NT2/D1 (cell line): Measurements from ENCODE around the gene DOCK3.
"Not testable (repeated sequence)": the region's sequence is repeated elsewhere in the genome, so short reads cannot be mapped to it uniquely, and the experiment has no call there.

Experiments used
- DNase-seq: peaks from one replicate; pipeline ENCODE4 v3.0.0-alpha.2; 2011; ENCODE audit warnings: low read depth, low spot score
- H3K27me3 ChIP-seq: 2 replicates; pipeline ENCODE4 v1.6.0; 2011; ENCODE audit warnings: mild to moderate bottlenecking; ENCODE audit not compliant: insufficient read length, insufficient read depth
- H3K36me3 ChIP-seq: 2 replicates; pipeline ENCODE4 v1.6.1; 2011; ENCODE audit warnings: mild to moderate bottlenecking, low read length, mixed read lengths; ENCODE audit not compliant: insufficient read depth, insufficient read length
- H3K4me1 ChIP-seq: 2 replicates; pipeline ENCODE4 v1.5.1; 2011; ENCODE audit not compliant: insufficient read depth, insufficient read length
- H3K4me3 ChIP-seq: 2 replicates; pipeline ENCODE4 v1.5.1; 2011; ENCODE audit warnings: low read depth; ENCODE audit not compliant: insufficient read length
- H3K9ac ChIP-seq: 2 replicates; pipeline ENCODE4 v1.6.0; 2011; ENCODE audit warnings: low read depth; ENCODE audit not compliant: insufficient read length
- H3K9me3 ChIP-seq: 2 replicates; pipeline ENCODE4 v1.5.1; 2011; ENCODE audit warnings: mild to moderate bottlenecking, low read length; ENCODE audit not compliant: insufficient read depth
- SUZ12 ChIP-seq: IDR thresholded peaks from 2 replicates; pipeline ENCODE4 v1.6.1; 2011; ENCODE audit not compliant: insufficient read length, insufficient read depth; ENCODE audit errors: extremely low read depth
- YY1 ChIP-seq: IDR thresholded peaks from 2 replicates; pipeline ENCODE4 v1.6.1; 2011; ENCODE audit not compliant: insufficient read length, insufficient read depth
- ZNF274 ChIP-seq: IDR thresholded peaks from 2 replicates; pipeline ENCODE4 v1.6.1; 2011; ENCODE audit warnings: mild to moderate bottlenecking, low read depth, low read length

DOCK3 gene

DNA sequence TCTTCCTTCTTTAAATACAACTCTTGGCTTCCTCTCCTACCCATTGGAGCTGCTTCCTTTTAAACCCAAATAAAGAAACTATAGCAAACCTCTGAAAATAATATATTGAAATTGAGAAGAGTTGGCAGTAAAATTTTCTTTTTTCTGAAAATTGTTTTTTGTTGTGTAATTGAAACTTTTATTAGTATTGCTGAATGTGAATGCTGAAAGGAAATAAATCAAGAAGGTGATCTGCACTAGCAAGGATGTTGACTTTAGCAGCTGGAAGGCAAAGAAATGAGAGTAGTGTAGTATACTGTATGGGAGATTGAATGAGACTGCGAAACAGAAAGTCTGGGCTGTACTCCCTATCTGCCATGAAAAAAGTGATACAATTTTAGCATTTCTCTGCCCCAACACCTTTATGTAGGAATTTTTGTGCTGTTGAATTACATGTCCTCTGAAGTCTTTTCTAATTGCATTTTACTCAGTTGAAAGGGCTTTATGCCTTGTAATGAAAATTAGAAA is 166.3 kb downstream of the DOCK3 start:
- Histone ChIP-seq H3K9me3 (peaks cover 7% of the 10 kb centered on the region), H3K4me3 (no peak overlapping the region), H3K27me3 (no peaks in the 10 kb centered on the region), H3K9ac (no peak overlapping the region), H3K4me1 (no peaks in the 10 kb centered on the region), H3K36me3 (no peaks in the 10 kb centered on the region)
- no peak for DNase-seq
- no peak for TF ChIP-seq ZNF274
- no peak for TF ChIP-seq YY1
- no peak for TF ChIP-seq SUZ12

DNA sequence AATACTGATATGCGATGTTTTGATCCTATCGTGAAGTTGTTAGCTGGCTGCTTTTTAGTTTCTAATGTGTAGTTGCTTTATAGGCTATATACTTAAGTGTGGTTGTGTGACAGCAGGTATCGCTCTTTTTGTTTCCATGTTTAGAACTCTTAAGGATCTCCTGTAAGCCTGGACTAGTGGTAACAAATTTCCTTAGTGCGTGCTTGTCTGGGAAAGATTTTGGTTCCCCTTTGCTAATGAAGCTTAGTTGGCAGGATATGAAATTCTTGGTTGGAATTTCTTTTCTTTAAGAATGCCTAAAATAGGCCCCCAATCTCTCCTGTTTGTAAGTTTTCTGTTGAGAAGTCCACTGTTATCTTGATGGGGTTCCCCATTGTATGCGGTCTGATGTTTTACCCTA is 173.6 kb downstream of the DOCK3 start:
- Histone ChIP-seq H3K4me3 (no peak overlapping the region), H3K27me3 (no peaks in the 10 kb centered on the region), H3K36me3 (no peaks in the 10 kb centered on the region), H3K4me1 (no peaks in the 10 kb centered on the region), H3K9ac (no peak overlapping the region), H3K9me3 (peaks cover 30% of the 10 kb centered on the region)
- TF ChIP-seq SUZ12 (no peak), YY1 (no peak)
- DNase-seq = no peak

DNA sequence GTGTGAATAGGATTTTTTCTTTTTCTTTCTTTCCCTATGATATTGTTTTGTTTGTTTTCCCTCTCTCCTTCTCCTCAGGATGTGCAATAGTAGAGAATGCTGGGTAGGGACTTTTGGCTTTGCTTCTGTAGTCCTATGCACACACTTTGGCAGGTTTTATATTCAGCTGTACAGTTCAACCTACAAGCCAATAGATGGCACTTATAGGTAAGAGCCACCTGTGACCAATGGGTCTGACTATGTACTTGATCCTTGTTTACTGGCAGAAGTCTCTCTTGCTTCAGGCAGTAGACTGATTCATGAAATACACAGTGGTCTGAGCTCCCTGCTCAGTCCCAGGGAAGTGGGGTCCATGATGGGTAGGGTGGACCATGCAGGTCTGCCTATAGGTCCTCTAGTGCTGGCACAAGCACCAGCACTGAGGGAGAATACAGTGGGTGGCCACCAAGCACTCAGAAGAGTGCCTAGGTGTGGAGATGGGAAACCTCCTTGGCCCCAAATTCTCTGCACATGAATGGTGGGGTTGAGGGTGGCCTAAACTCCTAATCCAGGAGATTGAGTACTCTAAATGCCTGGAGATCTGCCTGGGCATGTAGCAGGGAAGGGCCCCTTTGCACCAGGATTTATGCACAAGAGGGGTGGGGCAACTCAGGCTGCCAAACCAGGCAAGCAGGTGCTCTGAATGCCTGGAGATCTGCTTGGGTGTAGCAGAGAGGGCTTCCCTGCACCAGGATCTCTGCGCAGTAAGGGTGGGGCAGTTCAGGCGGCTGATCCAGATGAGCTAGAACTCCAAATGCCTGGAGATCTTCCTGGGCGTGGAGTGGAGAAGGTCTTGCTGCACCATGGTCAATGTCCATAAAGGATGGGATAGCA is 176.1 kb downstream of the DOCK3 start:
- no peak overlapping the region for H3K4me3 ChIP-seq
- TF ChIP-seq ZNF274 (no peak), SUZ12 (no peak), YY1 (no peak)
- peaks cover 30% of the 10 kb centered on the region for H3K9me3 ChIP-seq
- no peaks in the 10 kb centered on the region for H3K27me3 ChIP-seq
- H3K4me1 ChIP-seq = no peaks in the 10 kb centered on the region
- DNase-seq = no peak
- H3K9ac ChIP-seq = no peak overlapping the region
- H3K36me3 ChIP-seq = no peaks in the 10 kb centered on the region

DNA sequence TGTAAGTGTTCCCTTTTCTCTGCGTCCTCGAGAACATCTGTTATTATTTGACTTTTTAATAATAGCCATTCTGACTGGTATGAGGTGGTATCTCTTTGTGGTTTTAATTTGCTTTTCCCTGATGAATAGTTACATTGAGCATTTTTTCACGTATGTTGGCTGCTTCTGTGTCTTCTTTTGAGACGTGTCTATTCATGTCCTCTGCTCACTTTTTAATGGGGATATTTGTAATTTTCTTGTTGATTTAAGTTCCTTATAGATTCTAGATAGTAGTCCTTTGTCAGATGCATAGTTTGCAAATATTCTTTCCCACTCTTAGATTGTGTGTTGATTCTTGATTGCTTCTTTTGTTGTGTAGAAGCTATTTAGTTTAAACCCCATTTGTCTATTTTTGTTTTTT is 179.2 kb downstream of the DOCK3 start:
- no peak overlapping the region for H3K4me3 ChIP-seq
- TF ChIP-seq ZNF274 = no peak
- TF ChIP-seq YY1 = no peak
- TF ChIP-seq SUZ12 = no peak
- H3K9ac ChIP-seq = no peak overlapping the region
- no peaks in the 10 kb centered on the region for H3K27me3 ChIP-seq
- H3K9me3 ChIP-seq = peaks cover 13% of the 10 kb centered on the region
- DNase-seq = no peak
- H3K36me3 ChIP-seq = no peaks in the 10 kb centered on the region
- H3K4me1 ChIP-seq = no peaks in the 10 kb centered on the region

DNA sequence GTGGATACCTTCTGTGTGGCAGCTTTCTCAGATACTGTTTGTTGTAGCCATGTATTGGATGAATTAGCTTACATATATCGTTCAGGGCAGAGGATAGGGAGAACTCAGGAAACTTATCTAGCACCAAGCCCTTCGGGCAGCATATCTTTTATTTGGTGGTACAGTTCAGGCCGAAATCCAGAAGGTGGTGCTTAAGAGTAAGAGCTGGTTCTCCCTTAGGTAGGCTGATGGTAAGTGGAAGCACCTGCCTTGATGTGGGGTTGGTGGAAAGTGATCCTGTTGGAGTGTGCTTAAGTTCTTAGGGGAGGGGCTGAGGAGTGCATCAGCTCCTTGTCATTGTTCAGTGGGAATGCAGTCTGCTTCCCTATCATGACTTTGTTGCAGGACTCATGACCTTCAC is 187.5 kb downstream of the DOCK3 start:
- H3K27me3 ChIP-seq = no peaks in the 10 kb centered on the region
- H3K4me1 ChIP-seq = no peaks in the 10 kb centered on the region
- no peak overlapping the region for H3K4me3 ChIP-seq
- H3K36me3 ChIP-seq = no peaks in the 10 kb centered on the region
- no peak for TF ChIP-seq SUZ12
- no peak for TF ChIP-seq ZNF274
- TF ChIP-seq YY1 = no peak
- no peak for DNase-seq
- H3K9me3 ChIP-seq = no peaks in the 10 kb centered on the region; the same call in none of the 2 replicates
- no peak overlapping the region for H3K9ac ChIP-seq

DNA sequence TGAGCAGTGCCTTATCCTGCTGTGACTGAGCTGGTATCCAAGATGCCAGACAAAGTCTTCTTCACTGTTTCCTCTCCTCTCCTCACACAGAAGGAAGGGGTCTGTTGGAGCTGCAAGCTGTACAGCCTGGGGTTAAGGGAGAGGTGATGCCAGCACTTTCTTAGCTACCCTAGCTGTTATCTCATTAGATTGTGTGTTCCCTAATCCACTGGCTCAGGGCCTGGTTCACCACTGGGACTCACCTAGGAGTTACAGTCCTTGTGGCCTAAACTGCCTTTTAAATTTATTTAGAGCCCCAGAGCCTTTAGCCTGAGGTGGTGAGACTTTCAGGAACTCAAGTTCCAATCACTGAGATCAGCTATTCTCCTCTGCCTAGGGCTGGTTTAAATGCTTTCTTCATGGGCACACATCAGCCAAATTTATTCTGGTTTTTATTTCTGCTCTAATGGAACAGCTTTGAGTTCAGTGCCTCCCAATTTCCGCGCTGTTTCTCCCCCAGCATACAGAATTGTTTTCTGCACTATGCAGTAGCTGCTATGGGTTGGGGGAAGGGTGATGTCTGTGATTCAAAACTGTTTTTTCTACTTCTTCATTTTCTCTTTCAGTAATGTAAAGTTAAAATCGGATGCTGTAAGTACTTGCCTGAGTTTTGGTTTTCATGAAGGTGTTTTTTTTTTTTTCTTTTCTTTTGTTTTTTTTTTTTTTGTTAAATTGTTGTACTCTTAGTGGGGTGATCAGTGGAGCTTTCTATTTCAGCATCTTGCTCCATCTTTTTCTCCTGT is 198.8 kb downstream of the DOCK3 start:
- peaks cover 3% of the 10 kb centered on the region for H3K4me1 ChIP-seq
- no peaks in the 10 kb centered on the region for H3K9me3 ChIP-seq
- no peak for DNase-seq
- no peak overlapping the region for H3K4me3 ChIP-seq
- no peaks in the 10 kb centered on the region for H3K27me3 ChIP-seq
- H3K9ac ChIP-seq = no peak overlapping the region
- TF ChIP-seq YY1 (no peak), ZNF274 (no peak), SUZ12 (no peak)
- H3K36me3 ChIP-seq = no peaks in the 10 kb centered on the region

DNA sequence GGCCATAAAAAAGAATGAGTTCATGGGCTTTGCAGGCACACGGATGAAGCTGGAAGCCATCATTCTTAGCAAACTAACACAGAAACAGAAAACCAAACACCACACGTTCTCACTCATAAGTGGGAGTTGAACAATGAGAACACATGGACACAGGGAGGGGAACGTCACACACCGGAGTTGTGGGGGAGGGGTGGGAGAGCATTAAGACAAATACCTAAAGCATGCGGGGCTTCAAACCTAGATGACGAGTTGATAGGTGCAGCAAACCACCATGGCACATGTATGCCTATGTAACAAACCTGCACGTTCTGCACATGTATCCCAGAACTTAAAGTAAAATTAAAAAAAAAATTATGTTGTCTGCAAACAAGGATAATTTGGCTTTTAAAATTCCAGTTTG is 200.1 kb downstream of the DOCK3 start:
- not testable (repeated sequence) for H3K9me3 ChIP-seq, H3K27me3 ChIP-seq, H3K9ac ChIP-seq, H3K4me1 ChIP-seq, DNase-seq, H3K4me3 ChIP-seq, H3K36me3 ChIP-seq
